Calu3 (cell line): ENCODE data around the gene MOGAT3. TPM values are rescaled to one million over a fixed set of nuclear protein-coding genes. Genes with fewer than 3 reads are reported as not detected.

Experiments
- Bru-seq: library from RNA; stranded (reverse); fragments of 400-500 nt; gene quantifications from one replicate; lab custom pipeline; 2021; lab: Mats Ljungman, UMichigan
- BruChase-seq, 2 experiments: library from RNA; stranded (reverse); fragments of 400-500 nt; gene quantifications; one replicate each; lab custom pipeline; 2021; lab: Mats Ljungman, UMichigan
- BruUV-seq: library from RNA; stranded (reverse); fragments of 400-500 nt; replicated peaks from 2 replicates; lab custom pipeline; 2021; lab: Mats Ljungman, UMichigan
- CTCF ChIA-PET: fragments of 300-600 bp; sonication (Branson Sonifier 250); formaldehyde crosslinking; loops from one replicate; lab custom pipeline; 2022; ENCODE audit warnings: antibody characterized with exemption; lab: Charles Lee
- DNase-seq: peaks from one replicate; pipeline ENCODE4 v3.0.0; 2022
- H3K27ac Mint-ChIP-seq: one replicate; pipeline ENCODE4 v1.8.0; 2022; ENCODE audit warnings: mixed read lengths; ENCODE audit not compliant: unreplicated experiment
- H3K27me3 Mint-ChIP-seq: one replicate; pipeline ENCODE4 v1.8.0; 2022; ENCODE audit warnings: mixed read lengths; ENCODE audit not compliant: unreplicated experiment
- H3K36me3 Mint-ChIP-seq: one replicate; pipeline ENCODE4 v1.8.0; 2022; ENCODE audit warnings: mild to moderate bottlenecking, moderate library complexity, mixed read lengths; ENCODE audit not compliant: insufficient read depth, unreplicated experiment
- H3K4me1 Mint-ChIP-seq: one replicate; pipeline ENCODE4 v1.8.0; 2022; ENCODE audit warnings: mild to moderate bottlenecking, low read depth, mixed read lengths; ENCODE audit not compliant: unreplicated experiment
- H3K4me3 Mint-ChIP-seq: one replicate; pipeline ENCODE4 v1.8.0; 2022; ENCODE audit warnings: mild to moderate bottlenecking, low read depth, moderate library complexity, mixed read lengths; ENCODE audit not compliant: unreplicated experiment
- H3K9me3 Mint-ChIP-seq: one replicate; pipeline ENCODE4 v1.8.0; 2022; ENCODE audit warnings: low read depth, mixed read lengths; ENCODE audit not compliant: unreplicated experiment
- CTCF ChIP-seq: fragments of 200-600 bp; IDR thresholded peaks from one replicate; pipeline ENCODE4 v1.8.0; 2022; ENCODE audit warnings: antibody characterized with exemption; ENCODE audit not compliant: unreplicated experiment
- intact Hi-C: fragments of 100-400 bp; cut with micrococcal nuclease; formaldehyde crosslinking; loops from one replicate; pipeline ENCODE4 v1.10.0; 2022; ENCODE audit not compliant: unreplicated experiment
- long read RNA-seq: library from polyadenylated mRNA; stranded (forward); transcript quantifications from one replicate; pipeline ENCODE4 v2.0.0, GENCODE V29; 2022
- total RNA-seq: library from RNA; stranded (reverse); gene quantifications from 2 replicates; pipeline ENCODE4 v1.2.3, GENCODE V29; 2022

Gene MOGAT3
- not detected in 2 replicates for total RNA-seq
- not detected for Bru-seq, nascent RNA
- percentile 10 among the genes with signal in this experiment for BruChase-seq, experiment 1, labeled RNA remaining after a 6-hour chase
- not detected for BruChase-seq, experiment 2, labeled RNA remaining after a 2-hour chase
- long read RNA-seq: 0 reads

GRCh38 chr7:101200862-101201599 lies at the start of gene MOGAT3:
TSS of gene MOGAT3 (minus strand) at chr7:101201036. CDS start at chr7:101200854, 182 bp downstream.
- no peak for TF ChIP-seq CTCF
- peak within 1 kb of the TSS; percentile 32 for H3K4me3 Mint-ChIP-seq
- H3K27ac Mint-ChIP-seq: no peak within 1 kb of the TSS
- CTCF ChIA-PET: interaction anchor here (1.1 kb wide), 1 partner anchor 20 kb away, joined by 4 read pairs; no protein-coding TSS in a partner anchor
- DNase-seq: no peak
- BruUV-seq: no TSS peak
- H3K36me3 Mint-ChIP-seq: peaks cover 2% of the 10 kb centered on the region
- no peaks in the 10 kb centered on the region for H3K4me1 Mint-ChIP-seq
- peaks cover 38% of the 10 kb centered on the region for H3K27me3 Mint-ChIP-seq
- intact Hi-C loops: no loop called here
- H3K9me3 Mint-ChIP-seq: no peaks in the 10 kb centered on the region

DNA sequence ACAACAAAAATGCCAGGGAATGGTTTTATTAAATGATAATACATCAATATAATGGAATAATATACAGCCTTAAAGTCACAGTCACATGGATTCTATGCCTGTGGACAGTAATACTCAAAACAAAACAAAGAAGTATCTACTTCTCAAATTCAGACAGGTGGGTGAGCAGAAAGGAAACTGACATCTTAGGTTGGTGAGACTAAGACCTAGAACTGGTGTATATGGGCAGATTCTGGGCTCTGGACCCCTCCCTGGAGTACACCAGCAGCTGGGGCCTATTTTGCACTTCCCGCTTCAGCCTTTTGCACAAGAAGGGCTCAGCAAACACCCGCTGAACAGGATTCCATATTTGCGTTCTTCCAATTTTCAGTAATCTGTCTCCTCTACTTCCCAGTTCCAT lies 49.5 kb upstream of the MOGAT3 start:
- BruUV-seq: no TSS peak
- TF ChIP-seq CTCF: no peak
- H3K4me1 Mint-ChIP-seq: no peaks in the 10 kb centered on the region
- CTCF ChIA-PET: no interaction called here
- peaks cover 13% of the 10 kb centered on the region for H3K27me3 Mint-ChIP-seq
- H3K9me3 Mint-ChIP-seq: no peaks in the 10 kb centered on the region
- peak overlapping the region; percentile 30 for H3K4me3 Mint-ChIP-seq
- H3K36me3 Mint-ChIP-seq: peaks cover 23% of the 10 kb centered on the region
- H3K27ac Mint-ChIP-seq: no peak overlapping the region
- intact Hi-C loops: no loop called here
- DNase-seq: no peak

DNA sequence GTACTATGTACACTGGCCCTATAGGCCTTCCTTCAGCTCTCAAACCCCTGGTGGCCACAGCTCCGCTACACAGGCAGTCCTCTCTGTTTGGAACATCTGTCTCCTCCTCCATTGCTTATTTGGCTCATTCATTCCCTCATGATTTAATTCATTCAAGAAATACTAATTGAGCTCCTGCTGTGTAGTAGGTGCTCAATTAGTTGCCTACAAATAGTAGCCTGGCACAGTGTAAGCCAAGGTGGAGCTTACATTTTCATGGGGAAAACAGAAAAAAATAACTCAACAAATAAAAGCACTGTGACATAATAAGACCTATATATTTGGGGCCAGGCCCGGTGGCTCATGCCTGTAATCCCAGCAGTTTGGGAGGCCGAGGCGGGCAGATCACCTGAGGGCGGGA lies 47.4 kb upstream of the MOGAT3 start:
- Mint-ChIP-seq H3K9me3 (no peaks in the 10 kb centered on the region), H3K27ac (no peak overlapping the region), H3K4me3 (no peak overlapping the region), H3K4me1 (no peaks in the 10 kb centered on the region), H3K36me3 (peaks cover 36% of the 10 kb centered on the region), H3K27me3 (no peaks in the 10 kb centered on the region)
- intact Hi-C loops: no loop called here
- no TSS peak for BruUV-seq
- CTCF ChIA-PET: interaction anchor here (0.6 kb wide), 2 partner anchors 21 to 27 kb away, joined by 4 to 5 read pairs; no protein-coding TSS in a partner anchor
- no peak for DNase-seq
- TF ChIP-seq CTCF: no peak

- peaks cover 18% of the 10 kb centered on the region for H3K36me3 Mint-ChIP-seq
- DNase-seq: no peak
Observed at GRCh38 chr7:101245147-101245668, 44.4 kb upstream of the MOGAT3 start.

More at GRCh38 chr7:101245147-101245668, 44.4 kb upstream of the MOGAT3 start:
- Mint-ChIP-seq H3K4me3 (peak overlapping the region; percentile 97), H3K4me1 (no peaks in the 10 kb centered on the region), H3K9me3 (no peaks in the 10 kb centered on the region), H3K27me3 (no peaks in the 10 kb centered on the region), H3K27ac (peak overlapping the region; percentile 91)
- no peak for TF ChIP-seq CTCF
- no TSS peak for BruUV-seq
- intact Hi-C loops: no loop called here
- CTCF ChIA-PET: interaction anchor here (0.6 to 1.9 kb wide), 4 partner anchors 28 to 160 kb away, joined by 4 to 19 read pairs (median 8); partner anchors contain the start of genes PLOD3, TRIM56 and ZNHIT1
